ENCODE results near the gene MFN2. TPM values are rescaled to one million over a fixed set of nuclear protein-coding genes. Genes with fewer than 3 reads are reported as not detected.

MFN2 gene
- total and polyA plus RNA-seq, 2 of the 8 experiments (the other 6 are each of a cell fraction or from before 2014, with no cell fraction given), result 34.0 to 62.5 TPM

- H3K4me3 ChIP-seq (ENCODE audit: extremely low read depth in 1 of 4, insufficient read depth in 2 of 4, low read depth in 3 of 4, low read length in 4 of 4), result no peak overlapping the region
- H4K8ac ChIP-seq (ENCODE audit: extremely low read depth, insufficient read depth, low read length), result no peak overlapping the region
- no peak overlapping the region for H3K4ac ChIP-seq (replicated peaks; ENCODE audit: insufficient read length, low read depth, low read length)
- peaks cover 8% of the 10 kb centered on the region for H3K79me1 ChIP-seq (ENCODE audit: low read depth, low read length)
- no peak overlapping the region for H3K23ac ChIP-seq (ENCODE audit: insufficient read length)
- peaks cover 5 to 48% (median 23%) of the 10 kb centered on the region in 4 experiments for H3K36me3 ChIP-seq (ENCODE audit: control insufficient read depth in 2 of 4, insufficient read depth in 4 of 4, low read length in 3 of 4)
- WGBS, 2 experiments (ENCODE audit: extremely low coverage in 1 of 2, insufficient coverage in 1 of 2, insufficient read length in 1 of 2, insufficient replicate concordance in 2 of 2, low coverage in 1 of 2, low lambda C conversion rate in 2 of 2, missing lambda C conversion rate in 1 of 2), result 98% methylated on average over 9 of the region's 9 CpGs; no CpG with 5 or more reads in 1 of the 2 experiments
- H2BK120ac ChIP-seq (replicated peaks; ENCODE audit: low read depth, low read length), result no peak overlapping the region
- peaks cover 4 to 6% of the 10 kb centered on the region in 2 experiments for H4K20me1 ChIP-seq (replicated peaks in 1 of 2; ENCODE audit: control insufficient read depth in 1 of 2, insufficient read depth in 2 of 2, low read length in 2 of 2)
- no peaks in the 10 kb centered on the region for H3K27me3 ChIP-seq (replicated peaks in 1 of 4; ENCODE audit: control insufficient read depth in 3 of 4, extremely low read depth in 1 of 4, insufficient read depth in 3 of 4, low read length in 3 of 4)
- peaks cover 0 to 24% of the 10 kb centered on the region in 2 experiments for H3K79me2 ChIP-seq (ENCODE audit: control insufficient read depth in 1 of 2, insufficient read depth in 2 of 2, low read length in 2 of 2)
- H4K91ac ChIP-seq (replicated peaks; ENCODE audit: insufficient read length, low read length), result no peak overlapping the region
- DNase-seq (ENCODE audit: low read depth in 1 of 2, low spot score in 2 of 2) (no peak), FAIRE-seq (no peak)
- H2AFZ ChIP-seq (ENCODE audit: low read length), result no peak overlapping the region
- H3K9ac ChIP-seq (replicated peaks in 1 of 4; ENCODE audit: extremely low read depth in 1 of 4, low read depth in 3 of 4, low read length in 3 of 4), result no peak overlapping the region
- H3K4me1 ChIP-seq (replicated peaks in 1 of 4; ENCODE audit: control insufficient read depth in 3 of 4, insufficient read depth in 4 of 4, low read length in 3 of 4), result peaks cover 0 to 7% (median 0%) of the 10 kb centered on the region in 4 experiments; a peak in 4 of 7 replicates
- H3K18ac ChIP-seq (ENCODE audit: extremely low read depth, low read length), result no peak overlapping the region
- H3K56ac ChIP-seq (replicated peaks; ENCODE audit: insufficient read length, low read depth, low read length), result no peak overlapping the region
- no peak overlapping the region for H2BK12ac ChIP-seq (ENCODE audit: low read depth, low read length)
- H4K5ac ChIP-seq (ENCODE audit: insufficient read length, low read depth, low read length), result no peak overlapping the region
- no peak overlapping the region for H3K14ac ChIP-seq (ENCODE audit: insufficient read length)
- H2BK15ac ChIP-seq (ENCODE audit: low read length), result no peak overlapping the region
- no peak overlapping the region for H2AK5ac ChIP-seq (ENCODE audit: low read depth, low read length)
- no peak overlapping the region for H3K4me2 ChIP-seq (ENCODE audit: insufficient read depth in 1 of 2, low read depth in 2 of 2, low read length in 2 of 2)
- no peak overlapping the region for H2BK20ac ChIP-seq (ENCODE audit: low read length)
- ChIA-PET CTCF (ENCODE audit: partially characterized antibody) (interaction anchor here (0.6 to 1.7 kb wide), 3 partner anchors 11 to 139 kb away, joined by 3 to 6 read pairs (median 5); no protein-coding TSS in a partner anchor), POLR2A (ENCODE audit: partially characterized antibody) (interaction anchor here (1.4 to 9.5 kb wide), 4 partner anchors 10 to 113 kb away, joined by 3 to 66 read pairs (median 28); partner anchors contain the start of gene MFN2)
- no peaks in the 10 kb centered on the region for H3K9me3 ChIP-seq (ENCODE audit: insufficient read depth in 2 of 2, low read depth in 1 of 2, low read length in 1 of 2)
- H3K27ac ChIP-seq (ENCODE audit: low read depth, low read length), result no peak overlapping the region
- peaks cover 5% of the 10 kb centered on the region for H3K23me2 ChIP-seq (ENCODE audit: low read depth, low read length)
- no peak overlapping the region for H2BK5ac ChIP-seq (ENCODE audit: low read depth, low read length)
- TF ChIP-seq CHD1 (IDR thresholded peaks at IDR 0.05; ENCODE audit: low read depth, low read length) (no peak), GABPA (IDR thresholded peaks at IDR 0.05; ENCODE audit: borderline replicate concordance, insufficient read depth, low read length) (no peak), TCF12 (IDR thresholded peaks at IDR 0.05; ENCODE audit: low read depth, low read length) (no peak), SIX5 (IDR thresholded peaks at IDR 0.05; ENCODE audit: low read depth, low read length) (no peak), EZH2 (IDR thresholded peaks at IDR 0.05; ENCODE audit: low read depth, low read length, severe bottlenecking) (no peak), EGR1 (IDR thresholded peaks at IDR 0.05; ENCODE audit: borderline replicate concordance, low read depth, low read length) (no peak), MAFK (IDR thresholded peaks at IDR 0.05; ENCODE audit: low read depth, low read length) (no peak), RNF2 (IDR thresholded peaks at IDR 0.05; ENCODE audit: borderline replicate concordance, low read depth, low read length, missing control alignments, poor library complexity, severe bottlenecking) (no peak)
Measured at GRCh38 chr1:12021616-12022015, 41.4 kb downstream of the MFN2 start.

Measured in H1 (cell line).